H1 (cell line): ENCODE measurements around the gene SOD2. TPM values are rescaled to one million over a fixed set of nuclear protein-coding genes. Genes with fewer than 3 reads are reported as not detected.

ENCODE experiments used
- CTCF ChIA-PET: fragments of 300-600 bp; sonication (Branson Sonifier 250); formaldehyde crosslinking; loops from one replicate; lab custom pipeline; 2021; ENCODE audit not compliant: partially characterized antibody; lab: Charles Lee
- POLR2A ChIA-PET: fragments of 300-600 bp; sonication (Branson Sonifier 250); formaldehyde crosslinking; loops from one replicate; lab custom pipeline; 2021; ENCODE audit warnings: inconsistent platforms; ENCODE audit not compliant: partially characterized antibody; lab: Charles Lee
- DNase-seq, 2 experiments: peaks; one replicate each; pipeline versions ENCODE4 v3.0.0 to v3.0.0-alpha.2; 2010 to 2022; ENCODE audit warnings: low spot score in 2 of 2, low read depth in 1 of 2, mixed read lengths in 1 of 2
- FAIRE-seq: peaks from 2 replicates; lab custom pipeline; 2011; peaks lifted over from hg19 to GRCh38; lab: Jason Lieb, UNC
- H2AFZ ChIP-seq: 2 replicates; pipeline ENCODE4 v1.8.1; 2012; ENCODE audit warnings: low read length, inconsistent platforms
- H2AK5ac ChIP-seq: 2 replicates; pipeline ENCODE4 v1.6.1; 2013; ENCODE audit warnings: low read depth, low read length
- H2BK120ac ChIP-seq: replicated peaks from 2 replicates; pipeline ENCODE3; 2013; ENCODE audit warnings: low read depth, low read length, inconsistent platforms
- H2BK12ac ChIP-seq: 2 replicates; pipeline ENCODE4 v1.6.1; 2013; ENCODE audit warnings: low read depth, low read length
- H2BK15ac ChIP-seq: 2 replicates; pipeline ENCODE4 v1.6.1; 2013; ENCODE audit warnings: low read length
- H2BK20ac ChIP-seq: 2 replicates; pipeline ENCODE4 v1.6.1; 2013; ENCODE audit warnings: low read length
- H2BK5ac ChIP-seq: 2 replicates; pipeline ENCODE4 v1.6.1; 2013; ENCODE audit warnings: low read depth, low read length
- H3K14ac ChIP-seq: 2 replicates; pipeline ENCODE4 v1.6.1; 2013; ENCODE audit warnings: inconsistent platforms; ENCODE audit not compliant: insufficient read length
- H3K18ac ChIP-seq: 2 replicates; pipeline ENCODE4 v1.6.1; 2013; ENCODE audit warnings: low read length; ENCODE audit errors: extremely low read depth
- H3K23ac ChIP-seq: 2 replicates; pipeline ENCODE4 v1.6.1; 2013; ENCODE audit warnings: inconsistent platforms; ENCODE audit not compliant: insufficient read length
- H3K23me2 ChIP-seq: 2 replicates; pipeline ENCODE4 v1.6.1; 2013; ENCODE audit warnings: low read depth, low read length
- H3K27ac ChIP-seq: 2 replicates; pipeline ENCODE4 v1.6.1; 2011; ENCODE audit warnings: low read depth, low read length, inconsistent platforms
- H3K27me3 ChIP-seq, 4 experiments: replicated peaks in 1 of 4; 1 replicate in 1 of 4; 2 replicates in 3 of 4; pipeline versions ENCODE4 v1.6.1 to v1.8.1; 2011 to 2013; ENCODE audit warnings: low read length in 3 of 4, mild to moderate bottlenecking in 3 of 4, inconsistent platforms in 2 of 4, mixed read lengths in 2 of 4, moderate library complexity in 1 of 4; ENCODE audit not compliant: control insufficient read depth in 3 of 4, insufficient read depth in 3 of 4; ENCODE audit errors: extremely low read depth in 1 of 4
- H3K36me3 ChIP-seq, 4 experiments: 2 replicates each; pipeline versions ENCODE4 v1.6.1 to v1.8.1; 2011 to 2013; ENCODE audit warnings: mild to moderate bottlenecking in 4 of 4, low read length in 3 of 4, moderate library complexity in 2 of 4, control low read depth in 1 of 4, inconsistent platforms in 1 of 4; ENCODE audit not compliant: insufficient read depth in 4 of 4, control insufficient read depth in 2 of 4
- H3K4ac ChIP-seq: replicated peaks from 2 replicates; pipeline ENCODE3; 2013; ENCODE audit warnings: low read length, low read depth, mixed read lengths, inconsistent platforms; ENCODE audit not compliant: insufficient read length
- H3K4me1 ChIP-seq, 4 experiments: replicated peaks in 1 of 4; 1 replicate in 1 of 4; 2 replicates in 3 of 4; pipeline versions ENCODE4 v1.6.1 to v1.8.1; 2011 to 2013; ENCODE audit warnings: low read length in 3 of 4, inconsistent platforms in 2 of 4, mixed read lengths in 1 of 4; ENCODE audit not compliant: insufficient read depth in 4 of 4, control insufficient read depth in 3 of 4
- H3K4me2 ChIP-seq, 2 experiments: 2 replicates each; pipeline versions ENCODE4 v1.6.1 to v1.8.1; 2011 to 2013; ENCODE audit warnings: low read depth in 2 of 2, low read length in 2 of 2, control low read depth in 1 of 2, inconsistent platforms in 1 of 2, mild to moderate bottlenecking in 1 of 2; ENCODE audit not compliant: insufficient read depth in 1 of 2
- H3K4me3 ChIP-seq, 4 experiments: fragments of 200-600, 300-600 bp in 1 of 4; sonication (generic), shearing (Covaris generic), sonication (Bioruptor Twin) in 1 of 4; 2 replicates each; pipeline versions ENCODE4 v1.5.1 to v1.8.1; 2011 to 2016; ENCODE audit warnings: low read length in 4 of 4, low read depth in 3 of 4, control low read depth in 2 of 4, inconsistent platforms in 2 of 4, mild to moderate bottlenecking in 2 of 4, mixed read lengths in 1 of 4, moderate library complexity in 1 of 4; ENCODE audit not compliant: insufficient read depth in 2 of 4; ENCODE audit errors: extremely low read depth in 1 of 4
- H3K56ac ChIP-seq: replicated peaks from 2 replicates; pipeline ENCODE3; 2013; ENCODE audit warnings: low read depth, mild to moderate bottlenecking, mixed read lengths, low read length, inconsistent platforms; ENCODE audit not compliant: insufficient read length
- H3K79me1 ChIP-seq: 2 replicates; pipeline ENCODE4 v1.6.1; 2013; ENCODE audit warnings: low read depth, low read length, control low read depth
- H3K79me2 ChIP-seq, 2 experiments: 2 replicates each; pipeline versions ENCODE4 v1.6.1 to v1.8.1; 2012 to 2013; ENCODE audit warnings: low read length in 2 of 2, mild to moderate bottlenecking in 2 of 2, inconsistent platforms in 1 of 2; ENCODE audit not compliant: insufficient read depth in 2 of 2, control insufficient read depth in 1 of 2
- H3K9ac ChIP-seq, 4 experiments: replicated peaks in 1 of 4; 1 replicate in 1 of 4; 2 replicates in 3 of 4; pipeline versions ENCODE4 v1.6.1 to v1.8.1; 2011 to 2013; ENCODE audit warnings: low read depth in 3 of 4, low read length in 3 of 4, control low read depth in 2 of 4, mild to moderate bottlenecking in 2 of 4, moderate library complexity in 2 of 4, inconsistent platforms in 1 of 4; ENCODE audit errors: extremely low read depth in 1 of 4
- H3K9me3 ChIP-seq, 2 experiments: 2 replicates each; pipeline versions ENCODE4 v1.6.1 to v1.8.1; 2012 to 2013; ENCODE audit warnings: mild to moderate bottlenecking in 2 of 2, moderate library complexity in 2 of 2, control low read depth in 1 of 2, inconsistent platforms in 1 of 2, low read depth in 1 of 2, low read length in 1 of 2, mixed read lengths in 1 of 2; ENCODE audit not compliant: insufficient read depth in 2 of 2
- H4K20me1 ChIP-seq, 2 experiments: replicated peaks in 1 of 2; 2 replicates each; pipeline versions ENCODE3 to v1.8.1; 2011 to 2013; ENCODE audit warnings: inconsistent platforms in 2 of 2, low read length in 2 of 2, mild to moderate bottlenecking in 1 of 2; ENCODE audit not compliant: insufficient read depth in 2 of 2, control insufficient read depth in 1 of 2
- H4K5ac ChIP-seq: 2 replicates; pipeline ENCODE4 v1.6.1; 2013; ENCODE audit warnings: low read length, low read depth, mixed read lengths, inconsistent platforms; ENCODE audit not compliant: insufficient read length
- H4K8ac ChIP-seq: 2 replicates; pipeline ENCODE4 v1.8.0; 2013; ENCODE audit warnings: mild to moderate bottlenecking, moderate library complexity, low read length, inconsistent platforms; ENCODE audit not compliant: insufficient read depth; ENCODE audit errors: extremely low read depth
- H4K91ac ChIP-seq: replicated peaks from 2 replicates; pipeline ENCODE3; 2013; ENCODE audit warnings: low read length, mixed read lengths, inconsistent platforms; ENCODE audit not compliant: insufficient read length
- CHD2 ChIP-seq: IDR thresholded peaks from 2 replicates; pipeline ENCODE4 v1.6.1; 2012; ENCODE audit warnings: low read length, improper control_type of control experiment
- CTBP2 ChIP-seq: IDR thresholded peaks from 2 replicates; pipeline ENCODE4 v1.7.0; 2011; ENCODE audit warnings: borderline replicate concordance, mild to moderate bottlenecking, moderate library complexity, mixed read lengths, low read length; ENCODE audit not compliant: insufficient read depth, insufficient read length
- EZH2 ChIP-seq: fragments of 200-600 bp; sonication (generic); IDR thresholded peaks from 2 replicates; pipeline ENCODE4 v1.7.1; 2012; ENCODE audit warnings: low read depth, mild to moderate bottlenecking, moderate library complexity, low read length, inconsistent platforms; ENCODE audit not compliant: severe bottlenecking
- GTF2F1 ChIP-seq: IDR thresholded peaks from 2 replicates; pipeline ENCODE4 v1.6.1; 2012; ENCODE audit warnings: low read depth, low read length, improper control_type of control experiment, borderline replicate concordance
- SAP30 ChIP-seq: fragments of 300-600 bp; sonication (generic); IDR thresholded peaks from 2 replicates; pipeline ENCODE4 v1.7.1; 2012; ENCODE audit warnings: low read length, moderate library complexity, mild to moderate bottlenecking, inconsistent platforms; ENCODE audit not compliant: insufficient read depth, insufficient replicate concordance
- SP2 ChIP-seq: IDR thresholded peaks from 2 replicates; pipeline ENCODE4 v1.6.1; 2012; ENCODE audit warnings: mild to moderate bottlenecking, low read length, inconsistent platforms
- WGBS, 2 experiments: shearing (Covaris generic) in 1 of 2; methylation state at CpG; one replicate each; pipeline versions ENCODE4 v1.1.6 to v1.1.7; 2013 to 2015; ENCODE audit warnings: low lambda C conversion rate in 2 of 2, mixed read lengths in 2 of 2, inconsistent platforms in 1 of 2, low coverage in 1 of 2, missing lambda C conversion rate in 1 of 2; ENCODE audit not compliant: insufficient replicate concordance in 2 of 2, insufficient coverage in 1 of 2, insufficient read length in 1 of 2; ENCODE audit errors: extremely low coverage in 1 of 2, missing lambda C conversion rate in 1 of 2; 5-methylcytosine and 5-hydroxymethylcytosine counted together
- polyA plus RNA-seq, 7 experiments: library from polyadenylated mRNA; depleted of rRNA in 3 of 7; stranded (reverse) in 5 of 7; unstranded in 2 of 7; fragments of >200 nt in 5 of 7; fragments of 200-250 nt in 2 of 7; gene quantifications; 1 replicate in 5 of 7; 2 replicates in 1 of 7; 4 replicates in 1 of 7; pipeline versions ENCODE4 v1.2.1 to v1.2.3, GENCODE V29; 2011 to 2013; ENCODE audit warnings: missing spikeins in 2 of 7, mixed read lengths in 2 of 7
- total RNA-seq: library from RNA; stranded (reverse); fragmentation: NEBNext Ultra II Directional; extraction: Animal tissue kit (Norgen Biotek cat#: 25700); gene quantifications from 2 replicates; pipeline ENCODE4 v1.2.1, GENCODE V29; 2021
- TF ChIP-seq, protein P1 (sequence below), 3 experiments: IDR thresholded peaks; 1 replicate in 2 of 3; 2 replicates in 1 of 3; pipeline versions ENCODE4 v1.5.1 to v1.6.1; 2011; ENCODE audit warnings: low read length in 3 of 3, mild to moderate bottlenecking in 3 of 3, inconsistent platforms in 2 of 3, low read depth in 1 of 3, moderate library complexity in 1 of 3; ENCODE audit not compliant: insufficient read depth in 1 of 3; ENCODE audit errors: control extremely low read depth in 1 of 3

The SOD2 gene
- total and polyA plus RNA-seq, 2 of the 8 experiments (the other 6 are each of a cell fraction or from before 2014, with no cell fraction given): 31.1 to 88.7 TPM

DNA sequence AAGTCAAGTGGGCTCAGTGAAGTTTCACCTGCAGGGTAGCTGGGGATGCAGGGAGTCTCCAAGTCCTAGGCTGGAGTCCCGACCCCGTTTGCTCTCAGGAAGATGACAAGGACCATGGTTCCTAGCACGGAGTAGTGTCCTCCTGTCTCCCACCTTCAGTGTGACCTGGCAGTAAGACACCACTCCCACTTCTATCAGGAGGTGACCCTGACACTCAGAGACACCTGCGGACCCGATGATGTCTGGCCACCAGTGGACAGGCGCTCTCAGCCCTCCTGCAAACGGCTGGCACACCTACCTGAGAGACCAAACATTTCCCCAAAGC, 1.1 kb downstream of the SOD2 start:
- DNase-seq: no peak
- Histone ChIP-seq H3K9me3 (no peaks in the 10 kb centered on the region), H3K14ac (no peak overlapping the region), H3K4ac (no peak overlapping the region), H2BK20ac (no peak overlapping the region), H3K9ac (peak overlapping the region in 1 of 4 experiments; percentile 74; a peak in 1 of 7 replicates), H3K4me2 (peak overlapping the region; percentile 90 to 96), H4K5ac (no peak overlapping the region), H3K27me3 (no peaks in the 10 kb centered on the region), H2BK120ac (no peak overlapping the region), H2BK5ac (no peak overlapping the region), H2BK15ac (0 out of 2 replicates have a peak overlapping the region, but pooled peaks have one; percentile 18), H3K23ac (no peak overlapping the region), H2AFZ (no peak overlapping the region), H2AK5ac (peak overlapping the region; percentile 39; the same call in 1 of the 2 replicates), H4K91ac (no peak overlapping the region), H2BK12ac (no peak overlapping the region), H3K56ac (no peak overlapping the region), H3K36me3 (peaks cover 0 to 7% (median 3%) of the 10 kb centered on the region in 4 experiments; a peak in 3 of 8 replicates), H4K20me1 (peaks cover 4 to 12% of the 10 kb centered on the region in 2 experiments), H4K8ac (no peak overlapping the region), H3K4me1 (peaks cover 3 to 15% (median 8%) of the 10 kb centered on the region in 4 experiments), H3K79me1 (peaks cover 5% of the 10 kb centered on the region), H3K79me2 (peaks cover 3 to 33% of the 10 kb centered on the region in 2 experiments; a peak in 3 of 4 replicates), H3K4me3 (peak overlapping the region; percentile 51 to 99 (median 88); a peak in 7 of 8 replicates), H3K27ac (no peak overlapping the region), H3K23me2 (peaks cover 14% of the 10 kb centered on the region), H3K18ac (no peak overlapping the region)
- CTCF ChIA-PET: interaction anchor here (1.1 to 2.0 kb wide), 11 partner anchors 8 to 522 kb away, joined by 3 to 7 read pairs (median 4); partner anchors contain the start of gene FNDC1
- TF ChIP-seq SP2 (no peak), CTBP2 (no peak), SAP30 (no peak), CHD2 (no peak), EZH2 (no peak), GTF2F1 (no peak)
- TF ChIP-seq, protein P1, sequence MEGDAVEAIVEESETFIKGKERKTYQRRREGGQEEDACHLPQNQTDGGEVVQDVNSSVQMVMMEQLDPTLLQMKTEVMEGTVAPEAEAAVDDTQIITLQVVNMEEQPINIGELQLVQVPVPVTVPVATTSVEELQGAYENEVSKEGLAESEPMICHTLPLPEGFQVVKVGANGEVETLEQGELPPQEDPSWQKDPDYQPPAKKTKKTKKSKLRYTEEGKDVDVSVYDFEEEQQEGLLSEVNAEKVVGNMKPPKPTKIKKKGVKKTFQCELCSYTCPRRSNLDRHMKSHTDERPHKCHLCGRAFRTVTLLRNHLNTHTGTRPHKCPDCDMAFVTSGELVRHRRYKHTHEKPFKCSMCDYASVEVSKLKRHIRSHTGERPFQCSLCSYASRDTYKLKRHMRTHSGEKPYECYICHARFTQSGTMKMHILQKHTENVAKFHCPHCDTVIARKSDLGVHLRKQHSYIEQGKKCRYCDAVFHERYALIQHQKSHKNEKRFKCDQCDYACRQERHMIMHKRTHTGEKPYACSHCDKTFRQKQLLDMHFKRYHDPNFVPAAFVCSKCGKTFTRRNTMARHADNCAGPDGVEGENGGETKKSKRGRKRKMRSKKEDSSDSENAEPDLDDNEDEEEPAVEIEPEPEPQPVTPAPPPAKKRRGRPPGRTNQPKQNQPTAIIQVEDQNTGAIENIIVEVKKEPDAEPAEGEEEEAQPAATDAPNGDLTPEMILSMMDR (IDR thresholded peaks at IDR 0.05; ENCODE audit: control extremely low read depth in 1 of 3, insufficient read depth in 1 of 3, low read depth in 1 of 3, low read length in 3 of 3): no peak
- POLR2A ChIA-PET: interaction anchor here (0.9 to 4.5 kb wide), 14 partner anchors 9 to 523 kb away, joined by 3 to 32 read pairs (median 7); partner anchors contain the start of genes ACAT2, FNDC1, MRPL18 and TCP1
- no peak for FAIRE-seq
- WGBS, 2 experiments: 72% methylated on average over 7 of the region's 7 CpGs; no CpG with 5 or more reads in 1 of the 2 experiments
